ENCODE data around the gene ARCN1.
"Not testable (repeated sequence)": the region's sequence is repeated elsewhere in the genome, so short reads cannot be mapped to it uniquely, and the experiment has no call there.

- not testable (repeated sequence) for TF ChIP-seq EZH2 (IDR thresholded peaks at IDR 0.05; ENCODE audit: low read length, missing control alignments)
- TF ChIP-seq, protein P1, sequence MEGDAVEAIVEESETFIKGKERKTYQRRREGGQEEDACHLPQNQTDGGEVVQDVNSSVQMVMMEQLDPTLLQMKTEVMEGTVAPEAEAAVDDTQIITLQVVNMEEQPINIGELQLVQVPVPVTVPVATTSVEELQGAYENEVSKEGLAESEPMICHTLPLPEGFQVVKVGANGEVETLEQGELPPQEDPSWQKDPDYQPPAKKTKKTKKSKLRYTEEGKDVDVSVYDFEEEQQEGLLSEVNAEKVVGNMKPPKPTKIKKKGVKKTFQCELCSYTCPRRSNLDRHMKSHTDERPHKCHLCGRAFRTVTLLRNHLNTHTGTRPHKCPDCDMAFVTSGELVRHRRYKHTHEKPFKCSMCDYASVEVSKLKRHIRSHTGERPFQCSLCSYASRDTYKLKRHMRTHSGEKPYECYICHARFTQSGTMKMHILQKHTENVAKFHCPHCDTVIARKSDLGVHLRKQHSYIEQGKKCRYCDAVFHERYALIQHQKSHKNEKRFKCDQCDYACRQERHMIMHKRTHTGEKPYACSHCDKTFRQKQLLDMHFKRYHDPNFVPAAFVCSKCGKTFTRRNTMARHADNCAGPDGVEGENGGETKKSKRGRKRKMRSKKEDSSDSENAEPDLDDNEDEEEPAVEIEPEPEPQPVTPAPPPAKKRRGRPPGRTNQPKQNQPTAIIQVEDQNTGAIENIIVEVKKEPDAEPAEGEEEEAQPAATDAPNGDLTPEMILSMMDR (conservative IDR thresholded peaks at IDR 0.05 in 1 of 2, IDR thresholded peaks at IDR 0.05 in 1 of 2; ENCODE audit: low read depth in 1 of 2, low read length in 2 of 2): not testable (repeated sequence)
Observed at GRCh38 chr11:118611433-118611795, 39.2 kb downstream of the ARCN1 start.
